Stimulated activated naive CD8-positive, alpha-beta T cell treated with anti-CD3 and anti-CD28 coated beads, Interleukin-15, amount 100 ng/mL, for 72 hours (primary cell): ENCODE data around the gene PLAGL2.
"Not testable (repeated sequence)": the region's sequence is repeated elsewhere in the genome, so short reads cannot be mapped to it uniquely, and the experiment has no call there.

Experiments used
- ATAC-seq: fragments of 150-1000 bp; cut with Tn5 transposase; 2 replicates; pipeline ENCODE4 v1.10.0; 2021; ENCODE audit warnings: mild to moderate bottlenecking, moderate library complexity
- DNase-seq, 2 donors: peaks; one replicate each; pipeline ENCODE4 v3.0.0; 2021 to 2022
- H3K27ac Mint-ChIP-seq, 2 donors: one replicate each; pipeline ENCODE4 v1.8.0; 2022; ENCODE audit warnings: mild to moderate bottlenecking in 2 of 2, mixed read lengths in 2 of 2, moderate library complexity in 2 of 2
- H3K27me3 Mint-ChIP-seq: one replicate; pipeline ENCODE4 v1.8.0; 2022; ENCODE audit warnings: mixed read lengths
- H3K4me1 Mint-ChIP-seq: one replicate; pipeline ENCODE4 v1.8.0; 2022; ENCODE audit warnings: mild to moderate bottlenecking, mixed read lengths
- H3K4me3 Mint-ChIP-seq, 2 donors: one replicate each; pipeline ENCODE4 v1.8.0; 2022; ENCODE audit warnings: mild to moderate bottlenecking in 2 of 2, mixed read lengths in 2 of 2, moderate library complexity in 1 of 2
- H3K9me3 Mint-ChIP-seq, 2 donors: one replicate each; pipeline ENCODE4 v1.8.0; 2022; ENCODE audit warnings: mixed read lengths in 2 of 2

The PLAGL2 gene

GRCh38 chr20:32184961-32185603, 22.5 kb downstream of the PLAGL2 start:
- no peaks in the 10 kb centered on the region for H3K27me3 Mint-ChIP-seq
- no peak for DNase-seq
- H3K4me1 Mint-ChIP-seq = peaks cover 19% of the 10 kb centered on the region
- H3K4me3 Mint-ChIP-seq = no peak overlapping the region
- no peak for ATAC-seq
- no peaks in the 10 kb centered on the region for H3K9me3 Mint-ChIP-seq
- H3K27ac Mint-ChIP-seq = no peak overlapping the region

GRCh38 chr20:32183947-32184635, 23.5 kb downstream of the PLAGL2 start:
- H3K9me3 Mint-ChIP-seq = no peaks in the 10 kb centered on the region
- H3K27me3 Mint-ChIP-seq = no peaks in the 10 kb centered on the region
- peak overlapping the region in 1 of 2 donors; percentile 90 for H3K27ac Mint-ChIP-seq
- peaks cover 12% of the 10 kb centered on the region for H3K4me1 Mint-ChIP-seq
- H3K4me3 Mint-ChIP-seq = no peak overlapping the region
- DNase-seq (no peak), ATAC-seq (no peak)

GRCh38 chr20:32181606-32182005, 25.9 kb downstream of the PLAGL2 start:
- no peak for ATAC-seq
- Mint-ChIP-seq H3K4me1 (no peaks in the 10 kb centered on the region), H3K27me3 (no peaks in the 10 kb centered on the region), H3K27ac (no peak overlapping the region), H3K4me3 (no peak overlapping the region), H3K9me3 (no peaks in the 10 kb centered on the region)
- no peak for DNase-seq

GRCh38 chr20:32179934-32180333, 27.6 kb downstream of the PLAGL2 start:
- Mint-ChIP-seq H3K9me3 (no peaks in the 10 kb centered on the region), H3K27ac (peak overlapping the region; percentile 2 to 44), H3K27me3 (no peaks in the 10 kb centered on the region), H3K4me3 (no peak overlapping the region), H3K4me1 (no peaks in the 10 kb centered on the region)
- no peak for DNase-seq
- ATAC-seq = no peak

- DNase-seq = no peak
- H3K9me3 Mint-ChIP-seq = no peaks in the 10 kb centered on the region
- H3K4me1 Mint-ChIP-seq = no peaks in the 10 kb centered on the region
- no peak overlapping the region for H3K4me3 Mint-ChIP-seq
- no peak for ATAC-seq
- H3K27me3 Mint-ChIP-seq = no peaks in the 10 kb centered on the region
- peak overlapping the region in 1 of 2 donors; percentile 44 for H3K27ac Mint-ChIP-seq
These were observed 28.0 kb downstream of the PLAGL2 start for GRCh38 chr20:32179515-32179914.

GRCh38 chr20:32177696-32178095, 29.8 kb downstream of the PLAGL2 start:
- not testable (repeated sequence) for ATAC-seq, H3K27me3 Mint-ChIP-seq, H3K4me3 Mint-ChIP-seq, DNase-seq, H3K4me1 Mint-ChIP-seq, H3K9me3 Mint-ChIP-seq, H3K27ac Mint-ChIP-seq

GRCh38 chr20:32168184-32168910, 39.2 kb downstream of the PLAGL2 start:
- peak overlapping the region; percentile 34 to 48 for H3K27ac Mint-ChIP-seq
- no peak for DNase-seq

GRCh38 chr20:32167552-32167951, 40.0 kb downstream of the PLAGL2 start:
- DNase-seq = no peak
- no peaks in the 10 kb centered on the region for H3K9me3 Mint-ChIP-seq
- no peaks in the 10 kb centered on the region for H3K27me3 Mint-ChIP-seq
- no peaks in the 10 kb centered on the region for H3K4me1 Mint-ChIP-seq
- no peak for ATAC-seq
- H3K27ac Mint-ChIP-seq = peak overlapping the region in 1 of 2 donors; percentile 72
- no peak overlapping the region for H3K4me3 Mint-ChIP-seq

More at GRCh38 chr20:32168184-32168910, 39.2 kb downstream of the PLAGL2 start:
- H3K9me3 Mint-ChIP-seq = no peaks in the 10 kb centered on the region
- no peak overlapping the region for H3K4me3 Mint-ChIP-seq
- no peaks in the 10 kb centered on the region for H3K27me3 Mint-ChIP-seq
- no peak for ATAC-seq
- no peaks in the 10 kb centered on the region for H3K4me1 Mint-ChIP-seq

- DNase-seq (no peak), ATAC-seq (no peak)
- H3K9me3 Mint-ChIP-seq = no peaks in the 10 kb centered on the region
- no peak overlapping the region for H3K4me3 Mint-ChIP-seq
- no peaks in the 10 kb centered on the region for H3K4me1 Mint-ChIP-seq
- H3K27ac Mint-ChIP-seq = peak overlapping the region; percentile 56 to 64
- H3K27me3 Mint-ChIP-seq = no peaks in the 10 kb centered on the region
These were observed 41.6 kb downstream of the PLAGL2 start for GRCh38 chr20:32165836-32166545.

GRCh38 chr20:32164984-32165735, 42.4 kb downstream of the PLAGL2 start:
- ATAC-seq (no peak), DNase-seq (no peak)
- no peaks in the 10 kb centered on the region for H3K4me1 Mint-ChIP-seq
- no peak overlapping the region for H3K4me3 Mint-ChIP-seq
- no peaks in the 10 kb centered on the region for H3K27me3 Mint-ChIP-seq
- H3K27ac Mint-ChIP-seq = peak overlapping the region in 1 of 2 donors; percentile 6
- no peaks in the 10 kb centered on the region for H3K9me3 Mint-ChIP-seq

- ATAC-seq (no peak), DNase-seq (no peak)
- Mint-ChIP-seq H3K4me3 (no peak overlapping the region), H3K9me3 (no peaks in the 10 kb centered on the region), H3K4me1 (no peaks in the 10 kb centered on the region), H3K27ac (peak overlapping the region in 1 of 2 donors; percentile 92), H3K27me3 (no peaks in the 10 kb centered on the region)
These were observed 43.6 kb downstream of the PLAGL2 start for GRCh38 chr20:32163951-32164350.

- DNase-seq (no peak), ATAC-seq (no peak)
- Mint-ChIP-seq H3K4me3 (no peak overlapping the region), H3K9me3 (no peaks in the 10 kb centered on the region), H3K27me3 (no peaks in the 10 kb centered on the region), H3K4me1 (no peaks in the 10 kb centered on the region), H3K27ac (no peak overlapping the region)
These were observed 45.2 kb downstream of the PLAGL2 start for GRCh38 chr20:32162351-32162750.

- ATAC-seq (no peak), DNase-seq (no peak)
- peak overlapping the region in 1 of 2 donors; percentile 42 for H3K27ac Mint-ChIP-seq
- no peaks in the 10 kb centered on the region for H3K9me3 Mint-ChIP-seq
- H3K4me3 Mint-ChIP-seq = no peak overlapping the region
- H3K27me3 Mint-ChIP-seq = no peaks in the 10 kb centered on the region
- H3K4me1 Mint-ChIP-seq = peaks cover 1% of the 10 kb centered on the region
These were observed 47.2 kb downstream of the PLAGL2 start for GRCh38 chr20:32160341-32160740.

GRCh38 chr20:32159766-32160221, 47.7 kb downstream of the PLAGL2 start:
- peaks cover 7% of the 10 kb centered on the region for H3K4me1 Mint-ChIP-seq

More at GRCh38 chr20:32159766-32160221, 47.7 kb downstream of the PLAGL2 start:
- Mint-ChIP-seq H3K27ac (peak overlapping the region in 1 of 2 donors; percentile 27), H3K4me3 (no peak overlapping the region), H3K9me3 (no peaks in the 10 kb centered on the region), H3K27me3 (no peaks in the 10 kb centered on the region)
- DNase-seq = no peak
- no peak for ATAC-seq
